Spleen (tissue), 10 donors: ENCODE results near the gene TMSB4Y. TPM values are rescaled to one million over a fixed set of nuclear protein-coding genes. Genes with fewer than 3 reads are reported as not detected.

ENCODE experiments used
- polyA plus RNA-seq, 3 donors: library from polyadenylated mRNA; stranded (reverse); fragments of 200-250 nt; gene quantifications; one replicate each; pipeline ENCODE4 v1.2.1, GENCODE V29; 2013
- total RNA-seq, 7 donors: library from RNA; depleted of rRNA in 3 of 7; stranded (reverse); fragments of >200 nt in 3 of 7; fragmentation: NEBNext Ultra II Directional in 4 of 7; extraction: Animal tissue kit (Norgen Biotek cat#: 25700) in 4 of 7; gene quantifications; one replicate each; pipeline versions ENCODE4 v1.1.0 to v1.2.1, GENCODE V29; 2016 to 2021
- donor health status: healthy with polysubstance abuse.
- donor health status: DM: no; HTN: no; CAD: no; lungs with moderate emphysema.
- donor health status: DM: no; HTN: no; CAD: no.
- donor health status: Bipolar disorder and iron deficiency.
- donor health status: healthy.
- donor health status: DM: no; HTN: no; CAD: no.
- donor health status: DM: yes; HTN: yes; CAD: no.

TMSB4Y gene
- total and polyA plus RNA-seq, 10 donors, result 2.0 to 3.8 (median 2.6) TPM; not detected in 6

Other genes with a start within 250 kb of the TMSB4Y start
- 10 to 100 TPM in 2 of 7 donors, under 1 TPM in 1, not detected in 4; 0.34 to 64.1 (median 63.5) TPM for gene UTY, start 223.9 kb upstream of the TMSB4Y start, total RNA-seq
- 1 to 10 TPM in 2 of 3 donors, under 1 TPM in 1; under 0.01 to 4.8 (median 4.2) TPM for gene UTY, start 223.9 kb upstream of the TMSB4Y start, polyA plus RNA-seq